Activated gamma-delta T cell treated with anti-CD3 and anti-CD28 coated beads, Interleukin-2, amount 50 U/mL, for 16 hours (primary cell): ENCODE results near the gene CORO2B.

Source experiments
- DNase-seq: peaks from one replicate; pipeline ENCODE4 v3.0.0-alpha.2; 2020; ENCODE audit warnings: low read depth

The CORO2B gene

GRCh38 chr15:68609629-68610028, 30.8 kb downstream of the CORO2B start:
- DNase-seq = no peak

GRCh38 chr15:68610825-68611224, 32.0 kb downstream of the CORO2B start:
- no peak for DNase-seq

GRCh38 chr15:68612503-68612902, 33.7 kb downstream of the CORO2B start:
- no peak for DNase-seq

- DNase-seq = no peak
Observed at GRCh38 chr15:68612979-68613740, 34.4 kb downstream of the CORO2B start.

GRCh38 chr15:68614286-68615035, 35.7 kb downstream of the CORO2B start:
- no peak for DNase-seq

GRCh38 chr15:68615301-68615700, 36.5 kb downstream of the CORO2B start:
- DNase-seq = no peak

- DNase-seq = no peak
Observed at GRCh38 chr15:68615811-68616210, 37.0 kb downstream of the CORO2B start.

GRCh38 chr15:68616397-68616796, 37.6 kb downstream of the CORO2B start:
- no peak for DNase-seq

- DNase-seq = no peak
Observed at GRCh38 chr15:68617001-68617400, 38.2 kb downstream of the CORO2B start.

- no peak for DNase-seq
Observed at GRCh38 chr15:68617777-68618176, 39.0 kb downstream of the CORO2B start.

- DNase-seq = no peak
Observed at GRCh38 chr15:68618394-68618793, 39.6 kb downstream of the CORO2B start.

GRCh38 chr15:68618908-68619698, 40.3 kb downstream of the CORO2B start:
- no peak for DNase-seq

- no peak for DNase-seq
Observed at GRCh38 chr15:68620721-68621527, 42.1 kb downstream of the CORO2B start.

GRCh38 chr15:68621535-68621934, 42.7 kb downstream of the CORO2B start:
- DNase-seq = no peak

GRCh38 chr15:68623301-68623892, 44.6 kb downstream of the CORO2B start:
- DNase-seq = no peak

GRCh38 chr15:68625853-68626252, 47.1 kb downstream of the CORO2B start:
- DNase-seq = no peak

GRCh38 chr15:68626283-68626682, 47.5 kb downstream of the CORO2B start:
- no peak for DNase-seq

- no peak for DNase-seq
Observed at GRCh38 chr15:68626739-68627138, 47.9 kb downstream of the CORO2B start.

- no peak for DNase-seq
Observed at GRCh38 chr15:68627476-68627875, 48.7 kb downstream of the CORO2B start.

GRCh38 chr15:68627995-68628394, 49.2 kb downstream of the CORO2B start:
- no peak for DNase-seq

- DNase-seq = no peak
Observed at GRCh38 chr15:68629519-68630210, 50.9 kb downstream of the CORO2B start.
